Midbrain (tissue), 1 donor: ENCODE results near the gene RIOK2.
A peak's percentile ranks its signal among the peaks of the same experiment; 100 is the strongest.
"Not testable (repeated sequence)": the region's sequence is repeated elsewhere in the genome, so short reads cannot be mapped to it uniquely, and the experiment has no call there.

Experiments used
- DNase-seq: peaks from one replicate; lab custom pipeline; 2025; lab: John Stamatoyannopoulos, UW

RIOK2 gene

GRCh38 chr5:97183100-97183929, at the start of gene RIOK2:
Gene RIOK2 (minus strand): TSS chr5:97183247. CDS start chr5:97183191, 56 bp downstream.
- peak; percentile 96 for DNase-seq

- peak; percentile 83 for DNase-seq
Measured at GRCh38 chr5:97231025-97231636, 48.1 kb upstream of the RIOK2 start.

DNA sequence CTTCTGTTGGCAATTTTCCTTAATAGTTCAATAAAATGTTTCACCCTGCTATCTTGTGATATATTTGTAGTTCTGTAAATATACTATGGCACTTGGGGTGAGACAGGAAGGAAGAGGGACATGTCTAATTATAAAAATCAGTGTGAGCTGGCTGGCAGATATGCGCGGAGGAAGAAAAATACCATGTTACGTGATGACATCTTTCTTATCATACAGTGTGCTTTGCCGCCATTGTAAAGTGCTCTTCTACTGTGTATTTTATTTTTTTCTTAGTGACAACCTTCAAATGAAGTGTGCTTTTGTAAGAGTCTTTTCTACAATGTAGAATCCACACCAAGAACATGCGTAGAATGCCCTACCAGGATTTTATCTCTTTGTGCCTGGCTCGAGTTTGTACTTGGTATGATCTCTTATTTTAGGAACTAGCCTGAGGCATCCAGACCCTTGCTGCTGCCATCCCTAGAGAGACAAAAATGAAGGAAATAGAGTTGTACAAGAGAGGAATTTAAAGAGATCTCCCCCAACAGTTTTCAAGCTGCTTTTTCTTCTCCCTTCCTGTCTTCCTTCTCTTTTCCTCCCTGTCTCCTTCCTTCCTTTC, 46.7 kb upstream of the RIOK2 start:
- no peak for DNase-seq

DNA sequence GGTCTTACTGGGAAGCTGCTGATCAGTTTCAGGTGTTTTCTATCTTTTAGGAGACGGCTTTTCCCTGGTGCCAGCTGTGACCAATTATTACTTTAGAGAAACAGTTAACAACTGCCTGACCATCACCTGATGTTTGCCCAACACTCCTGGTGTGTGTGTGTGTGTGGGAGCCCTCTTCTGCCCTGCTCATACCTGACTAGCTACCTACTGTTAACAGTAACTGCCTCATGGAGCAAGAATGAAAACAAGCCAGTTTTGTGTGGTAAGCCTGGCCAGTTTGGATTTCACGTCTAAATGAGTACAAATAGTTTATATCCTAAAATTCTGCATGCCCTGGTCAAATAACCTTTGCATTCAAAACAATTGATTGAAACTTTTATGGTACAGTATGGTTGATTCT, 46.1 kb upstream of the RIOK2 start:
- no peak for DNase-seq

GRCh38 chr5:97225222-97225621, 42.2 kb upstream of the RIOK2 start:
- no peak for DNase-seq

DNA sequence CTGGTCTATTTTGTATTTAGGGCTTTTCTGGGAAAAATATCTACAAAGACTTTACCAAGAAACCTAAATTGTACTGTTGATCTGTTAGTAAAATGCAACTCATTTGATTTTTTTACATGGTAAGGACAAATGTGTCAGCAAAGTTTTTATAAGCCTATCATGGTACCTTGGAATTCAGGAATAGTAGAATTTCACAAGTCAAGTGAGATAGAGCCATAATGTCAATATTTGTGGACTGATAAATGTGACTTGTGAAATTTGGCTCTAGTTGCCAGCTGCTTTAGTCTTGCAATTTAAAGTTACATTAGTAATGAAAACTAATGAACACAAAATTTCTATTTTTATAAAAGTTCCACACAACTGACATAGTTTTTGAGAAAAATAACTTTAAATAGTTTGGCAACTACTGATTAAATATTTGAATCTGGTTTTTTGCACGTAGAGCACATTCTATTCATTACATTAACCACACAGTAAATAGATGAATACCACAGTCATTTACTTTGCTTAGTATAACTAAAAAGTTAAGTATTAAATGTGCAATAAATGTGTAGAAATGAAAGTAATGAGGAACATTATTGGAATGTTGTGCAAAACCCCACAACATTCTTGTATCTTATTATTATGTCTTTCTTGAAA, 41.2 kb upstream of the RIOK2 start:
- no peak for DNase-seq

DNA sequence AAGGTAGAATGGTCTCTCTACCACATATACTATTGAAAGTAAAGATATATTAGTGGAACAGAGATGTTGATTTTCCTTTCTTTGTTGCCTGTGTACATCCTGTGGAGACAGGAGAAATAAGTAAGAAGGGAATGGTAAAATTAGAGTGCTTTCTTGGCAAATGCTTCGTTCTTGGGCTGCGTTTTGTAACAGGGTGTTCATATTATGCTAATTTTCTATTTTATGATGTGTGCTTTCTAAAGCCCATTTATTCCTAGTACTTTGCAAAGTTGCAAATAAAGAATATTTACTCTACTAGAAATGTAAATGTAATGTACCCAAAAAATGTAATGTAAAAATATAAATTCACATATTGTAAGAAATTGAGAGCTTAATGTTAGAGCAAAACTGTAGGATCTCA, 40.5 kb upstream of the RIOK2 start:
- DNase-seq = no peak

DNA sequence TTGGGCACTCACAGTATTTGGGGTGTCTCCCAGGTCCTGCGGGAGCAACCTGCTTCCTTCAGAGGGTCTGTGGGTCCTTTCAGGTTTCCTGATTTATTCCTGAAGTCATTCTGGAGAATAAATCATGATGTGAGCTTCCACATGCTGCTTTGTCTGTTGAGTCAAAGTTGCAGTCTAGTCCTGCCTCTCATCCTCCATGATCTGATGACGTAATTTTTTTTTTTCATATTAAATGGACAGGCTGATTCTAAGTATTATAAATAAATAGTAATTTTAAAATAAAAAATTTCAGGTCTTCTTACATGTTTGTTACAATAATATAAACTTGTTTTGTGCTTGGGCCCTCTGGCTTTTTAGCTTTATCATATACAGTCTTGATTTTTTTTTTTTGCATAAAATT, 26.3 kb upstream of the RIOK2 start:
- DNase-seq = no peak

- no peak for DNase-seq
Measured at GRCh38 chr5:97208714-97209113, 25.7 kb upstream of the RIOK2 start.

DNA sequence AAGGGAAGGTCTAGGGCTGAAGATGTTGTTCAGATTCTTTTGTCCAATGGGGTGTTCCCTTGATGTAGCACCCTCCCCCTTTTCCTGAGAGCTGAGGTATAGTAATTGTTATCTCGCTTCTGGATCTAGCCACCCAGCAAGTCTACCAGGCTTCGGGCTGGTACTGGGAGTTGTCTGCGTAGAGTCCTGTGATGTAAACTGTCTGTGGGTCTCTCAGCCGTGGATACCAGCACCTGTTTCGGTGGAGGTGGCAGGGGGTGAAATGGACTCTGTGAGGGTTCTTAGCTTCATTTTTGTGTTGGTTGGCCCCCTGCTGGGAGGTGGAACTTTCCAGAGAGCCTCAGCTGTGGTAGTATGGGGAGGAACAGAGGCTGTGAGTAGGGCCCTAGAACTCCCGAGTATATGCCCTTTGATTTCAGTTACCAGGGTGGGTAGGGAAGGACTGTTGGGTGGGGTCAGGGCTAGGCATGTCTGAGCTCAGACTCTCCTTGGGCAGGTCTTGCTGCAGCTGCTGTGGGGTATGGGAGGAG, 25.2 kb upstream of the RIOK2 start:
- no peak for DNase-seq

GRCh38 chr5:97194366-97194765, 11.3 kb upstream of the RIOK2 start:
- DNase-seq = no peak

DNA sequence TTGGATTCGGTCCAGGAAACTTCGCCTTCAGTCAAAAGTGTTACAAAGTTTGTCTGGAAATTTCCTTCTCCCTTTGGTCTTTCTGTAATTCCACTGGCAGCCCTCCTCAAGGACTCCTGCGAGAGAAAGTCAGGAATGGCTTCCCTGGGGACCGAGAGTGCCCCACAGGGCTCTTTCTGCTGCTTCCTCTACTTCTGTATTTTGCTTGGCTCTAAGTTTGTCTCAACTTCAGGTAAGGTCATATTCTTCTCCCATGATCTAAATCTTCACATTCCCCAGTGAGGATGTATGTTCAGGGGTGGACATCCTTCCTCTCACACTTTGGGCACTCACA, 10.3 kb upstream of the RIOK2 start:
- no peak for DNase-seq

DNA sequence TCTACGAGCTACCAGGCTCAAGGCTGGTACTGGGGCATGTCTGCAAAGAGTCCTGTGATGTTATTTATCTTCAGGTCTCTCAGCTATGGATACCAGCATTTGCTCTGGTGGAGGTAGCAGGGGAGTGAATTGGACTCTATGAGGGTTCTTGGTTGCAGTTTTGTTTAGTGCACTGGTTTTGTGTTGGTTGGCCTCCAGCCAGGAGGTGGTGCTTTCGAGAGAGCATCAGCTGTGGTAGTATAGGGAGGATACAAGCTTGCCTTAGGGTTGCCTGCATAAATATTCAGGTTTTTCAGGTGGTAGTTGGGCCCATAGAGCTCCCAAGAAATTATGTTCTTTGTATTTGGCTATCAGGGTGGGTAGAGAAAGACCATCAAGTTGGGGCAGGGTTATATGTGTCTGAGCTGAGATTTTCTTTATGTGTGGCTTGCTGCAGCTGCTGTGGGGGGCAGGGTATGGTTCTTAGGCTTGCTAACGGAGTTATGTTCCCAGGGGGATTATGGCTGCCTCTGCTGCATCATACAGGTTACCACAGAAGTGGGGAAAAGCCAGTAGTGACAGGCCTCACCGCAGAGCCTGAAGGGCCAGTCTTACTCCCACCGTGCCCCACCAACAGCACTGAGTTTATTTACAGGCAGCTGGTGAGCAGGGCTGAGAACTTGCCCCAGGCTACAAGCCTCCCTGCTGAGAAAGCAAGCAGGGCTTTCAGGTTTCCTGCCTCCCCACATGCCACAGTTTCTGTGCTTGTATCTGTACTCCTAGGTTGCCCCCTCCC, 9.7 kb upstream of the RIOK2 start:
- DNase-seq = no peak

- DNase-seq = no peak
Measured at GRCh38 chr5:97191893-97192292, 8.8 kb upstream of the RIOK2 start.

- DNase-seq = not testable (repeated sequence)
Measured at GRCh38 chr5:97189523-97189922, 6.5 kb upstream of the RIOK2 start.

- no peak for DNase-seq
Measured at GRCh38 chr5:97183930-97184213, 825 bp upstream of the RIOK2 start.

GRCh38 chr5:97182571-97183099, 412 bp downstream of the RIOK2 start:
- no peak for DNase-seq

GRCh38 chr5:97181856-97182545, 1.0 kb downstream of the RIOK2 start:
- no peak for DNase-seq

GRCh38 chr5:97179457-97179856, 3.6 kb downstream of the RIOK2 start:
- DNase-seq = not testable (repeated sequence)

DNA sequence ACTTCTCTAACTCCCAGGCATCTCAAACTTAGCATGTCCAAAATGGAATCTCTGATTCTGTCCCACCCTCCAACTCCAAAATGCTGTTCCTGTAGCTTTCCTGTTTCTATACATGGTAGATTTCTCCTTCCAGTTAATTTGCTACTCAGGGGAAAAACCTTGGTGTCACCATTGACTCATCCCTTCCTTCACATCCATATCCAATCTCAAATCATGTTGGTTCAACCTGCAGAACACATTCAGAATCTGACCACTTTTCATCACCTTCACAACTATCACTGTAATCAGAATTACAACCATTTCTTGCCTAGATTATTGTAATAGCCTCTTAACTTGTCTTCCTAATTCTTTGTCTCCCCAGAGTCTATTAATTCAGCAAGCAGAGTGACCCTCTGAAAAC, 10.8 kb downstream of the RIOK2 start:
- no peak for DNase-seq

DNA sequence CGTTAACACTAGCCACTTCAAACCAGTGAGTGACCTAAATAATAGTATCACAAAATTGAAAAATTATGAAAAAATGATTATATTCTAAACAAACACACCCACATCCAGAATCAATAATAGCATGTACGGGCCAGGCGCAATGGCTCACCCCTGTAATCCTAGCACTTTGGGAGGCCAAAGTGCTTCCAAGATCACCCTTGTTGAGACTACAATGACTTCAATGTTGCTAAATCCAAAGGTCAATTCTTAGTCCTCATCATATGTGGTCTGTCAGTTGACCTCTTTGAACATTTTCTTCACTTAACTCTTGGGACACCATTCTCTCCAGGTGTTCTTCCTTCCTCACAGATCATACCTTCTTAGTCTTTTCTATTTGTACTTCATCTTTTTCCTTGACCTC, 11.3 kb downstream of the RIOK2 start:
- DNase-seq = no peak
